ENCODE measurements around the gene GJB5.

Gene GJB5

GRCh38 chr1:34745666-34746065, 9.2 kb upstream of the GJB5 start:
- no peaks in the 10 kb centered on the region for H3K36me3 ChIP-seq
- H3K27me3 ChIP-seq, result peaks cover 17% of the 10 kb centered on the region

DNA sequence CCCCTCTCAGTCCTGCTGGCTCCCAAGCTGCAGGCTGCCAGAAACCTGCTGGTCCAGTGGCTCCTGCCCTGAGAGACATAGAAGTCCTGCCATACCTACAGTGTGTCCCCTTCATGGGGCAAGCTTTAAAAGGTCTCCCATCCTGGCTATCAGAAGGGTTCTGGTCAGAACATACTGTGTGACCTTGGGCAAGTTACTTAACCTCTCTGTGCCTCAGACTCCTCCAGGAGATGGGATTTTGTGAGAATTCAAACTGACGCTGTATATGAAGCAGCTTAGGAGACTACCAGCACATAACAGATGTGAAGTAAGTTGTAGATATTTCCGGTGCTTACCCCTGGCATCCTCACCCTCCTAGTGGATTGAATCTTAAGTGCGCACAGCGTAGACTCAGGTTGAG, 8.7 kb upstream of the GJB5 start:
- TF ChIP-seq, protein P1, sequence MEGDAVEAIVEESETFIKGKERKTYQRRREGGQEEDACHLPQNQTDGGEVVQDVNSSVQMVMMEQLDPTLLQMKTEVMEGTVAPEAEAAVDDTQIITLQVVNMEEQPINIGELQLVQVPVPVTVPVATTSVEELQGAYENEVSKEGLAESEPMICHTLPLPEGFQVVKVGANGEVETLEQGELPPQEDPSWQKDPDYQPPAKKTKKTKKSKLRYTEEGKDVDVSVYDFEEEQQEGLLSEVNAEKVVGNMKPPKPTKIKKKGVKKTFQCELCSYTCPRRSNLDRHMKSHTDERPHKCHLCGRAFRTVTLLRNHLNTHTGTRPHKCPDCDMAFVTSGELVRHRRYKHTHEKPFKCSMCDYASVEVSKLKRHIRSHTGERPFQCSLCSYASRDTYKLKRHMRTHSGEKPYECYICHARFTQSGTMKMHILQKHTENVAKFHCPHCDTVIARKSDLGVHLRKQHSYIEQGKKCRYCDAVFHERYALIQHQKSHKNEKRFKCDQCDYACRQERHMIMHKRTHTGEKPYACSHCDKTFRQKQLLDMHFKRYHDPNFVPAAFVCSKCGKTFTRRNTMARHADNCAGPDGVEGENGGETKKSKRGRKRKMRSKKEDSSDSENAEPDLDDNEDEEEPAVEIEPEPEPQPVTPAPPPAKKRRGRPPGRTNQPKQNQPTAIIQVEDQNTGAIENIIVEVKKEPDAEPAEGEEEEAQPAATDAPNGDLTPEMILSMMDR (IDR thresholded peaks at IDR 0.05), result no peak
- H3K36me3 ChIP-seq, result no peaks in the 10 kb centered on the region
- H3K4me1 ChIP-seq (ENCODE audit: control insufficient read depth in 1 of 2, insufficient read depth in 1 of 2, low read depth in 1 of 2, low read length in 1 of 2), result no peaks in the 10 kb centered on the region
- peaks cover 16% of the 10 kb centered on the region for H3K27me3 ChIP-seq
- no peaks in the 10 kb centered on the region for H3K9me3 ChIP-seq
- no peak overlapping the region for H3K27ac ChIP-seq
- H3K4me3 ChIP-seq (ENCODE audit: low read depth in 1 of 2, low read length in 1 of 2), result no peak overlapping the region

More at GRCh38 chr1:34745666-34746065, 9.2 kb upstream of the GJB5 start:
- no peak overlapping the region for H3K4me3 ChIP-seq (ENCODE audit: low read depth in 1 of 2, low read length in 1 of 2)
- H3K4me1 ChIP-seq (ENCODE audit: control insufficient read depth in 1 of 2, insufficient read depth in 1 of 2, low read depth in 1 of 2, low read length in 1 of 2), result no peaks in the 10 kb centered on the region
- H3K9me3 ChIP-seq, result no peaks in the 10 kb centered on the region
- no peak overlapping the region for H3K27ac ChIP-seq
- TF ChIP-seq, protein P1 (IDR thresholded peaks at IDR 0.05), result no peak

DNA sequence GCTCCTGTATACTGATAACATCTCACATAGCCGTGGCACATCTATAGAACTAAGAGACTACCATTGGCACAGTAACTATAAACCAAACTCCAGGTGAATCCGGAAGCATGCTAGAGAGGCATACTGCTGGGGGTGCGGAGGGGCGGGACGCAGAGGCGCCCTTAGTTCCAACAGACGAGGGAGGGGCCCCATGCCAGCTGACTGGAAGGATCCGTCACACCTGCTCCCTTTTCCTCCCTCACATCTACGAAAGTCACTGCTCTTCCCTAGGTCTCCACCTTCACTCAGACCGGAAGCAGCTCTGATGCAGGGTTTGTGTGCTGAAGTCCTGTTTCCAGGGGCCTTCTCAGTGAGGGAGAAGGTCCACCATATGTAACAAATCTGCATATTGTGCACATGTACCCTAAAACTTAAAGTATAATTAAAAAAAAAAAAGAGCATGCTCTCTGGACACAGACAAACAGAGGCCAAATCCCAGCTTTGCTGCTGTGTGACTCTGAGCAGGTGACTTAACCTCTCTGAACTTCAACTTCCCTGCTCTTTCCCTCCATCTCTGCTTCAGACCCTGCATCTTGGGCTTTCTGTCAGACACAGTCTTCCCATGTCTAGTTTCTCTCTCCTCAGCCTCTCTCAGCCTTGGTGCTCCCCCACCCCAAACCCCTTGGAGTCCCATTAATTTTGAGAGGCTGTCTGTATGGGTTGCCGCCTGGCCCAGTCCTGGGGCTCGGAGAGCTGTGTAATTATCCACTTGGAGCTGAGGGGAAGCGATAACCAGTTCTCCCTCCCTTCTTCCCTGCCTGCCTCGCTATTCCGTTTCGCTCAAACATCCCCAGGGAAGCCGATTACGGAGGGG, 7.8 kb upstream of the GJB5 start:
- Histone ChIP-seq H3K9me3 (no peaks in the 10 kb centered on the region), H3K27ac (no peak overlapping the region), H3K27me3 (peaks cover 10% of the 10 kb centered on the region), H3K4me1 (ENCODE audit: control insufficient read depth in 1 of 2, insufficient read depth in 1 of 2, low read depth in 1 of 2, low read length in 1 of 2) (no peaks in the 10 kb centered on the region), H3K4me3 (ENCODE audit: low read depth in 1 of 2, low read length in 1 of 2) (no peak overlapping the region), H3K36me3 (no peaks in the 10 kb centered on the region)
- TF ChIP-seq, protein P1 (IDR thresholded peaks at IDR 0.05), result no peak

- Histone ChIP-seq H3K4me3 (ENCODE audit: low read depth in 1 of 2, low read length in 1 of 2) (no peak overlapping the region), H3K4me1 (ENCODE audit: control insufficient read depth in 1 of 2, insufficient read depth in 1 of 2, low read depth in 1 of 2, low read length in 1 of 2) (no peaks in the 10 kb centered on the region), H3K27me3 (peaks cover 10% of the 10 kb centered on the region), H3K36me3 (no peaks in the 10 kb centered on the region), H3K27ac (no peak overlapping the region), H3K9me3 (no peaks in the 10 kb centered on the region)
- TF ChIP-seq, protein P1 (IDR thresholded peaks at IDR 0.05), result no peak
Observed at GRCh38 chr1:34747638-34747941, 7.3 kb upstream of the GJB5 start.

- no peak overlapping the region for H3K27ac ChIP-seq
- no peaks in the 10 kb centered on the region for H3K9me3 ChIP-seq
Observed at GRCh38 chr1:34749992-34750391, 4.9 kb upstream of the GJB5 start.

More at GRCh38 chr1:34749992-34750391, 4.9 kb upstream of the GJB5 start:
- no peak overlapping the region for H3K4me3 ChIP-seq (ENCODE audit: low read depth in 1 of 2, low read length in 1 of 2)
- no peaks in the 10 kb centered on the region for H3K4me1 ChIP-seq (ENCODE audit: control insufficient read depth in 1 of 2, insufficient read depth in 1 of 2, low read depth in 1 of 2, low read length in 1 of 2)
- H3K27me3 ChIP-seq, result peaks cover 10% of the 10 kb centered on the region
- TF ChIP-seq, protein P1 (IDR thresholded peaks at IDR 0.05), result no peak
- H3K36me3 ChIP-seq, result no peaks in the 10 kb centered on the region
